Neutrophil (primary cell): ENCODE results near the gene PFKFB1.

Experiments
- H3K27ac ChIP-seq: fragments of 200-600 bp; sonication (generic); 2 replicates; pipeline ENCODE4 v1.5.1; 2016; ENCODE audit warnings: mild to moderate bottlenecking, moderate library complexity
- H3K27me3 ChIP-seq: fragments of 200-600 bp; sonication (generic); 2 replicates; pipeline ENCODE4 v1.6.0; 2016; ENCODE audit warnings: mild to moderate bottlenecking
- H3K36me3 ChIP-seq: fragments of 200-600 bp; sonication (generic); 2 replicates; pipeline ENCODE4 v1.5.1; 2017
- H3K4me1 ChIP-seq, 2 experiments: fragments of 200-600 bp in 1 of 2; sonication (generic) in 1 of 2; 1 replicate in 1 of 2; 2 replicates in 1 of 2; pipeline versions ENCODE4 v1.5.1 to v1.6.1; 2013 to 2016; ENCODE audit warnings: low read depth in 1 of 2, low read length in 1 of 2, mild to moderate bottlenecking in 1 of 2, moderate library complexity in 1 of 2; ENCODE audit not compliant: control insufficient read depth in 1 of 2, insufficient read depth in 1 of 2
- H3K4me3 ChIP-seq, 2 experiments: fragments of 200-600 bp in 1 of 2; sonication (generic) in 1 of 2; 1 replicate in 1 of 2; 2 replicates in 1 of 2; pipeline ENCODE4 v1.5.1; 2013 to 2016; ENCODE audit warnings: low read depth in 1 of 2, low read length in 1 of 2, mild to moderate bottlenecking in 1 of 2, moderate library complexity in 1 of 2
- H3K9me3 ChIP-seq: fragments of 200-600 bp; sonication (generic); 2 replicates; pipeline ENCODE4 v1.5.1; 2016
- CTCF ChIP-seq: fragments of 200-600 bp; sonication (generic); IDR thresholded peaks from 2 replicates; pipeline ENCODE4 v1.5.1; 2016; ENCODE audit warnings: antibody characterized with exemption

The PFKFB1 gene

GRCh38 chrX:55011294-55011693, 17.3 kb upstream of the PFKFB1 start:
- no peaks in the 10 kb centered on the region for H3K9me3 ChIP-seq
- peaks cover 11% of the 10 kb centered on the region for H3K36me3 ChIP-seq
- no peaks in the 10 kb centered on the region for H3K27me3 ChIP-seq
- no peak overlapping the region for H3K4me3 ChIP-seq
- no peaks in the 10 kb centered on the region for H3K4me1 ChIP-seq
- H3K27ac ChIP-seq, result no peak overlapping the region
- no peak for TF ChIP-seq CTCF

- no peaks in the 10 kb centered on the region for H3K27me3 ChIP-seq
- H3K4me3 ChIP-seq, result no peak overlapping the region
- TF ChIP-seq CTCF, result no peak
- no peaks in the 10 kb centered on the region for H3K4me1 ChIP-seq
- no peaks in the 10 kb centered on the region for H3K9me3 ChIP-seq
- peaks cover 36% of the 10 kb centered on the region for H3K36me3 ChIP-seq
- H3K27ac ChIP-seq, result no peak overlapping the region
Observed at GRCh38 chrX:55008571-55009358, 14.8 kb upstream of the PFKFB1 start.

GRCh38 chrX:55007656-55008055, 13.7 kb upstream of the PFKFB1 start:
- no peaks in the 10 kb centered on the region for H3K27me3 ChIP-seq
- H3K9me3 ChIP-seq, result no peaks in the 10 kb centered on the region
- peaks cover 38% of the 10 kb centered on the region for H3K36me3 ChIP-seq
- no peak for TF ChIP-seq CTCF
- H3K4me3 ChIP-seq, result no peak overlapping the region
- no peaks in the 10 kb centered on the region for H3K4me1 ChIP-seq
- H3K27ac ChIP-seq, result no peak overlapping the region

- no peak overlapping the region for H3K27ac ChIP-seq
Observed at GRCh38 chrX:55006827-55007621, 13.0 kb upstream of the PFKFB1 start.

GRCh38 chrX:55005256-55005655, 11.3 kb upstream of the PFKFB1 start:
- Histone ChIP-seq H3K4me3 (no peak overlapping the region), H3K9me3 (no peaks in the 10 kb centered on the region), H3K27ac (no peak overlapping the region), H3K27me3 (no peaks in the 10 kb centered on the region), H3K4me1 (peaks cover 0 to 10% of the 10 kb centered on the region in 2 experiments), H3K36me3 (peaks cover 38% of the 10 kb centered on the region)
- TF ChIP-seq CTCF, result no peak

More at GRCh38 chrX:55006827-55007621, 13.0 kb upstream of the PFKFB1 start:
- no peak for TF ChIP-seq CTCF
- H3K36me3 ChIP-seq, result peaks cover 38% of the 10 kb centered on the region
- H3K4me3 ChIP-seq, result no peak overlapping the region
- no peaks in the 10 kb centered on the region for H3K27me3 ChIP-seq
- H3K4me1 ChIP-seq, result no peaks in the 10 kb centered on the region
- no peaks in the 10 kb centered on the region for H3K9me3 ChIP-seq
